Activated B cell treated with CpG ODN at 0.5 μM for 24 hours (primary cell): ENCODE results near the gene DCLK2. TPM values are rescaled to one million over a fixed set of nuclear protein-coding genes. Genes with fewer than 3 reads are reported as not detected.

Experiments
- ATAC-seq: fragments of 200-7000 bp; cut with Tn5 transposase; one replicate; pipeline ENCODE4 v1.10.0; 2021; ENCODE audit warnings: low read depth, mild to moderate bottlenecking, moderate library complexity
- CTCF ChIA-PET: fragments of 350-600 bp; sonication (Branson Sonifier 250); formaldehyde crosslinking; loops from one replicate; lab custom pipeline; 2021; ENCODE audit warnings: antibody characterized with exemption; lab: Charles Lee
- POLR2A ChIA-PET: fragments of 350-600 bp; sonication (Branson Sonifier 250); formaldehyde crosslinking; loops from one replicate; lab custom pipeline; 2021; ENCODE audit warnings: antibody characterized with exemption; lab: Charles Lee
- DNase-seq: peaks from one replicate; pipeline ENCODE4 v3.0.0; 2022
- H3K27ac Mint-ChIP-seq: one replicate; pipeline ENCODE4 v1.8.0; 2020; ENCODE audit warnings: mixed read lengths
- H3K27me3 Mint-ChIP-seq: one replicate; pipeline ENCODE4 v1.8.0; 2021; ENCODE audit warnings: mixed read lengths
- H3K36me3 Mint-ChIP-seq: one replicate; pipeline ENCODE4 v1.8.0; 2021; ENCODE audit warnings: low read depth, mixed read lengths
- H3K4me1 Mint-ChIP-seq: one replicate; pipeline ENCODE4 v1.8.0; 2021; ENCODE audit warnings: mixed read lengths
- H3K4me3 Mint-ChIP-seq: one replicate; pipeline ENCODE4 v1.8.0; 2020; ENCODE audit warnings: mild to moderate bottlenecking, mixed read lengths
- H3K9me3 Mint-ChIP-seq: one replicate; pipeline ENCODE4 v1.8.0; 2020; ENCODE audit warnings: mixed read lengths
- intact Hi-C: fragments of 100-400 bp; cut with micrococcal nuclease; formaldehyde crosslinking; loops from one replicate; pipeline ENCODE4 v1.15.1; 2024
- total RNA-seq: library from RNA; stranded (reverse); gene quantifications from 2 replicates; pipeline ENCODE4 v1.2.3, GENCODE V29; 2022
- TF ChIP-seq, protein P1 (sequence below): fragments of 200-600 bp; IDR thresholded peaks from one replicate; pipeline ENCODE4 v1.8.0; 2022; ENCODE audit warnings: antibody characterized with exemption, mild to moderate bottlenecking

The DCLK2 gene
- total RNA-seq = 3.4 and 3.5 TPM in 2 replicates

DNA sequence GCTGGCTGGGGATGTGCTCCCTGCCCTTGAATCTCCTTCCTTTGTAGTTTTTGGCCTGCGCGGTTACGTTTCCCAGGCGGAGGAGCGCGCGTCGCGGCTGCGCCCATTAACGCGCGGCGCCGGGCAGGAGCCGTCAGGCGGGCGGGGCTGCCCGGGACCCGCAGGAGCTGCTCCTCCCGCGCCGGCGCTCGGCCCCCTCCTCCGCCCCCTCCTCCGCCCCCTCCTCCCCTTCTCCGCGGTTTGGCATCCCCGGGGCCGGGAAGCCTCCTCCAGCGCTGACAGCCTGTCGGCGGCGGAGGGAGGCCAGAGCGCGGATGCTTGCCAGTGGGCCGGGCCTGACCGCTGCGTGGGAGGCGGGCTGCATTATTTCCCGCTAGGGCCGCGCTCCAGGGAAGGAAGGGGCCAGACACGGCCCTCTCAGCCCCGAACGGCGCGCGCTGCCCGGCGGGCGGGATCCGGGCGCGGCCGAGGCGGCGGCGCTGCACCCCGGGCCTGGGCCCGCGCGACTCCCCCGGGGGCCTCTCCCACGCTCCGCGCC, at the start of gene DCLK2:
Gene DCLK2 (plus strand): TSS at position 405 of the 538 bp plus-strand sequence. CDS start 583 bp downstream, outside the sequence.
- Mint-ChIP-seq H3K27me3 (peaks cover 28% of the 10 kb centered on the region), H3K27ac (peak within 1 kb of the TSS; percentile 37), H3K36me3 (no peaks in the 10 kb centered on the region), H3K9me3 (no peaks in the 10 kb centered on the region), H3K4me1 (peaks cover 15% of the 10 kb centered on the region), H3K4me3 (peak within 1 kb of the TSS; percentile 83)
- intact Hi-C loops = loop anchor here (2.0 kb wide), 1 partner anchor 1021 kb away; the partner anchor contains the start of gene RPS3A
- DNase-seq = peak; percentile 38
- POLR2A ChIA-PET = interaction anchor here (0.6 kb wide), 2 partner anchors 48 to 1635 kb away, joined by 4 to 8 read pairs; no protein-coding TSS in a partner anchor
- TF ChIP-seq, protein P1, sequence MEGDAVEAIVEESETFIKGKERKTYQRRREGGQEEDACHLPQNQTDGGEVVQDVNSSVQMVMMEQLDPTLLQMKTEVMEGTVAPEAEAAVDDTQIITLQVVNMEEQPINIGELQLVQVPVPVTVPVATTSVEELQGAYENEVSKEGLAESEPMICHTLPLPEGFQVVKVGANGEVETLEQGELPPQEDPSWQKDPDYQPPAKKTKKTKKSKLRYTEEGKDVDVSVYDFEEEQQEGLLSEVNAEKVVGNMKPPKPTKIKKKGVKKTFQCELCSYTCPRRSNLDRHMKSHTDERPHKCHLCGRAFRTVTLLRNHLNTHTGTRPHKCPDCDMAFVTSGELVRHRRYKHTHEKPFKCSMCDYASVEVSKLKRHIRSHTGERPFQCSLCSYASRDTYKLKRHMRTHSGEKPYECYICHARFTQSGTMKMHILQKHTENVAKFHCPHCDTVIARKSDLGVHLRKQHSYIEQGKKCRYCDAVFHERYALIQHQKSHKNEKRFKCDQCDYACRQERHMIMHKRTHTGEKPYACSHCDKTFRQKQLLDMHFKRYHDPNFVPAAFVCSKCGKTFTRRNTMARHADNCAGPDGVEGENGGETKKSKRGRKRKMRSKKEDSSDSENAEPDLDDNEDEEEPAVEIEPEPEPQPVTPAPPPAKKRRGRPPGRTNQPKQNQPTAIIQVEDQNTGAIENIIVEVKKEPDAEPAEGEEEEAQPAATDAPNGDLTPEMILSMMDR = no peak
- ATAC-seq = peak; percentile 18
- CTCF ChIA-PET = interaction anchor here (1.3 kb wide), 1 partner anchor 67 kb away, joined by 3 read pairs; no protein-coding TSS in a partner anchor

DNA sequence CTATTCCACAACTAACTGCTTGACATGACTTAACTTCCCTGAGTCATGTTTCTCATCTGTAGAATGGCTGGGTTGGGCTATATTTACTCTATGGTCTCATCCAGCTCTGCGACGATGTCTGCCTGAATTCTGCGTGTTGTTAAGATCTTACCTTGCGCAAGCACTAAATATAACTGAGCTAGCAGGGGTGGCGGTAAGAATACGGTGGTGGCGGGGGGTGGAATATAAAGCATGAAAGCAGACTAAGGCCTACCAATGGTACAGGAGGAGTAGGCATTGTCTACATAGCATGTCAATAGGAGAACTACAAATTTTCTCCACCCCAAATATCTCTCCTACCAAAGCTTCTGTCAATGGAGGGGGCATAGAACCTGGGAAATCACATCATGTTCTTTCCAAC, 45.7 kb upstream of the DCLK2 start:
- H3K27me3 Mint-ChIP-seq = peaks cover 2% of the 10 kb centered on the region
- H3K9me3 Mint-ChIP-seq = peaks cover 2% of the 10 kb centered on the region
- TF ChIP-seq, protein P1 = no peak
- no peak overlapping the region for H3K4me3 Mint-ChIP-seq
- H3K36me3 Mint-ChIP-seq = no peaks in the 10 kb centered on the region
- no peak for DNase-seq
- H3K27ac Mint-ChIP-seq = no peak overlapping the region
- POLR2A ChIA-PET = no interaction called here
- H3K4me1 Mint-ChIP-seq = peaks cover 3% of the 10 kb centered on the region
- CTCF ChIA-PET = no interaction called here
- ATAC-seq = no peak
- intact Hi-C loops = no loop called here

DNA sequence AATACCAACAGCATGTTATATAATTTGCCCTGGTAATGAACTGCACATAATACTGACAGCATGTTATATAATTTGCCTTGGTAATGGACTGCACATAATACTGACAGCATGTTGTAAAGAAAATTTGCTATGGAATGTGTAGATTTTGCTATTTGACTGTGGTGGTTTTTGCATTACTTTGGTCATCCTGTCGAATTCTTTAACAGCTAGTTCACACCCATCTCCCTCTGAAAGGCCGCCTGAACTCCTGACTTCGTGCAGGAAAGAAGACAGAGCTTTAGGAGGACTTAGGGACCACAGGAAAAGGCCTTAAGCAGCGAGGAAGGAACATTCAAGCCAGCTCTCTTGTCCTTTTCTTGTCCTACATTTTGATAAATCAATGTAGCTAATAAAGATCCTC, 45.2 kb upstream of the DCLK2 start:
- DNase-seq (no peak), ATAC-seq (no peak)
- Mint-ChIP-seq H3K27me3 (peaks cover 2% of the 10 kb centered on the region), H3K4me3 (no peak overlapping the region), H3K9me3 (no peaks in the 10 kb centered on the region), H3K27ac (no peak overlapping the region), H3K4me1 (peaks cover 8% of the 10 kb centered on the region), H3K36me3 (no peaks in the 10 kb centered on the region)
- POLR2A ChIA-PET = no interaction called here
- intact Hi-C loops = no loop called here
- CTCF ChIA-PET = interaction anchor here (0.6 kb wide), 1 partner anchor 176 kb away, joined by 4 read pairs; no protein-coding TSS in a partner anchor
- TF ChIP-seq, protein P1 = no peak

DNA sequence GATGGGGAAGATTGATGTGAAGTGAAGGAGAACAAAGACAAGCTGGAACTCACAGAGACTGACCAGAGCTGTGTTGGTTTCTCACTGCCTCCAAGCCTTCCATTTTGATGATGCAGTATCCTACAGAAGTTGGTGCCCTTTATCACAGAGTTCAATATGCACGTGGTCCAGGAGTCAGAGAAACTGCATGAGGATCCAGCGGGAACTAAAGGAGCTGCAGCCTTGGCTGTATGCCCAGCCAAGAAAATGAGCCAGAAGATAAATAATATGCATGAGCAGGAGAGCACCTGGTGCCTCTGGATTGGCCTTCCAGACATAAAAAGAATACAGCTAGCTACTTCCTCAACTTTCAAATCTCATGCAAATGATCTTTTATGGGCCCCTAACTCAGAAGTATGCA, 44.3 kb upstream of the DCLK2 start:
- POLR2A ChIA-PET = no interaction called here
- H3K36me3 Mint-ChIP-seq = no peaks in the 10 kb centered on the region
- no peaks in the 10 kb centered on the region for H3K9me3 Mint-ChIP-seq
- no peak for ATAC-seq
- H3K27me3 Mint-ChIP-seq = peaks cover 2% of the 10 kb centered on the region
- DNase-seq = no peak
- intact Hi-C loops = no loop called here
- H3K4me1 Mint-ChIP-seq = peaks cover 17% of the 10 kb centered on the region
- TF ChIP-seq, protein P1 = no peak
- no peak overlapping the region for H3K27ac Mint-ChIP-seq
- no peak overlapping the region for H3K4me3 Mint-ChIP-seq
- CTCF ChIA-PET = interaction anchor here (0.6 to 0.8 kb wide), 2 partner anchors 23 to 175 kb away, joined by 3 to 4 read pairs; no protein-coding TSS in a partner anchor

DNA sequence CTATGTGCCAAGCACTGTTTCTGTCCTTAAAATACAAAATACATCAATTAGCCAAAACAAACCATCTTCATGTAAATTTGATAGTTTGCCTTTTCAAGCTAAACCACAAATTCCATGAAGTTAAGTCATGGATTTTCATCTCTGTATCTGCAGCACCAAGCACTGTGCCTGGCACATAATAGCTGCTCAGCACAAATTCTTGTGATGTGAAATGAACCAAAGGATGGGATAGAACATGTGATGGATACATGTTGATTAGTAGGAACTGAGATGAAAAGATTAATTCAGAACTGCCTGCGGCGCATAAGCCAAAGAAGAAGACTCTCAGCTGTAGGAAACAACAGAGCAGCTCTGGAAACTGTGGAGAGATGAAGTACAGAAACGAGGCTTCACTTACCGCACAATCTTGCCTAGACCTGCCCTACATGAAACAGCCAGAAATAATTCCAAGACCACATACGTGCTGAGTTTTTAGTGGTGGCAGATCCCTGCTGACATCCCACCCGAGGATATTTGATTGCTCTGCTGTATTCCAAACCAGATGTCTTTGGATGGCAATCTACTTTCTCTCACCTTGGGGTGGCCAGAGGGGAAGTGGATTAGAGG, 40.9 kb upstream of the DCLK2 start:
- Mint-ChIP-seq H3K36me3 (no peaks in the 10 kb centered on the region), H3K27ac (no peak overlapping the region), H3K4me1 (peaks cover 36% of the 10 kb centered on the region), H3K27me3 (no peaks in the 10 kb centered on the region), H3K4me3 (no peak overlapping the region), H3K9me3 (no peaks in the 10 kb centered on the region)
- intact Hi-C loops = no loop called here
- TF ChIP-seq, protein P1 = no peak
- CTCF ChIA-PET = interaction anchor here (1.4 kb wide), 1 partner anchor 30 kb away, joined by 3 read pairs; no protein-coding TSS in a partner anchor
- POLR2A ChIA-PET = no interaction called here
- ATAC-seq (no peak), DNase-seq (no peak)
